ENCODE results near the gene EIF1AY. TPM values are rescaled to one million over a fixed set of nuclear protein-coding genes. Genes with fewer than 3 reads are reported as not detected.
A peak's percentile ranks its signal among the peaks of the same experiment; 100 is the strongest.

Gene EIF1AY
- total RNA-seq, 2 experiments from 2014 or later = 42.6 to 89.3 TPM

GRCh38 chrY:20555820-20556219 is 19.8 kb upstream of the EIF1AY start:
- no peak for DNase-seq (ENCODE audit: low spot score)
- intact Hi-C loops (cut with micrococcal nuclease; ENCODE audit: unreplicated experiment) = loop anchor here (5.0 kb wide), 1 partner anchor 186 kb away; no protein-coding TSS in a partner anchor
- no peak overlapping the region for H3K4me2 ChIP-seq (ENCODE audit: low read length)
- CTCF ChIA-PET (ENCODE audit: unreplicated experiment) = interaction anchor here (0.6 kb wide), 1 partner anchor 27 kb away, joined by 3 read pairs; no protein-coding TSS in a partner anchor
- BruUV-seq (replicated peaks) = no TSS peak
- no peak overlapping the region for H3K4me3 ChIP-seq (ENCODE audit: low read depth, low read length, poor library complexity, severe bottlenecking)
- no peak overlapping the region for H3K27ac ChIP-seq (ENCODE audit: low read depth, low read length, poor library complexity, severe bottlenecking)
- no peak overlapping the region for H2AFZ ChIP-seq (ENCODE audit: low read length)
- H4K20me1 ChIP-seq (ENCODE audit: insufficient read depth, low read length) = no peaks in the 10 kb centered on the region
- H3K9me3 ChIP-seq (ENCODE audit: low read length) = no peaks in the 10 kb centered on the region
- no peaks in the 10 kb centered on the region for H3K9me2 ChIP-seq (ENCODE audit: insufficient read depth, low read length)
- H3K4me1 ChIP-seq (ENCODE audit: insufficient read depth, low read length, poor library complexity, severe bottlenecking) = no peaks in the 10 kb centered on the region
- H3K79me2 ChIP-seq (ENCODE audit: insufficient read depth, low read depth, low read length) = no peaks in the 10 kb centered on the region
- TF ChIP-seq, protein P1, sequence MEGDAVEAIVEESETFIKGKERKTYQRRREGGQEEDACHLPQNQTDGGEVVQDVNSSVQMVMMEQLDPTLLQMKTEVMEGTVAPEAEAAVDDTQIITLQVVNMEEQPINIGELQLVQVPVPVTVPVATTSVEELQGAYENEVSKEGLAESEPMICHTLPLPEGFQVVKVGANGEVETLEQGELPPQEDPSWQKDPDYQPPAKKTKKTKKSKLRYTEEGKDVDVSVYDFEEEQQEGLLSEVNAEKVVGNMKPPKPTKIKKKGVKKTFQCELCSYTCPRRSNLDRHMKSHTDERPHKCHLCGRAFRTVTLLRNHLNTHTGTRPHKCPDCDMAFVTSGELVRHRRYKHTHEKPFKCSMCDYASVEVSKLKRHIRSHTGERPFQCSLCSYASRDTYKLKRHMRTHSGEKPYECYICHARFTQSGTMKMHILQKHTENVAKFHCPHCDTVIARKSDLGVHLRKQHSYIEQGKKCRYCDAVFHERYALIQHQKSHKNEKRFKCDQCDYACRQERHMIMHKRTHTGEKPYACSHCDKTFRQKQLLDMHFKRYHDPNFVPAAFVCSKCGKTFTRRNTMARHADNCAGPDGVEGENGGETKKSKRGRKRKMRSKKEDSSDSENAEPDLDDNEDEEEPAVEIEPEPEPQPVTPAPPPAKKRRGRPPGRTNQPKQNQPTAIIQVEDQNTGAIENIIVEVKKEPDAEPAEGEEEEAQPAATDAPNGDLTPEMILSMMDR (conservative IDR thresholded peaks at IDR 0.05; ENCODE audit: low read length) = no peak
- TF ChIP-seq EZH2phosphoT487 (IDR thresholded peaks at IDR 0.05; ENCODE audit: borderline replicate concordance, low read depth, low read length) = no peak
- POLR2A ChIA-PET = no interaction called here
- no peaks in the 10 kb centered on the region for H3K36me3 ChIP-seq (ENCODE audit: insufficient read depth, low read length)

DNA sequence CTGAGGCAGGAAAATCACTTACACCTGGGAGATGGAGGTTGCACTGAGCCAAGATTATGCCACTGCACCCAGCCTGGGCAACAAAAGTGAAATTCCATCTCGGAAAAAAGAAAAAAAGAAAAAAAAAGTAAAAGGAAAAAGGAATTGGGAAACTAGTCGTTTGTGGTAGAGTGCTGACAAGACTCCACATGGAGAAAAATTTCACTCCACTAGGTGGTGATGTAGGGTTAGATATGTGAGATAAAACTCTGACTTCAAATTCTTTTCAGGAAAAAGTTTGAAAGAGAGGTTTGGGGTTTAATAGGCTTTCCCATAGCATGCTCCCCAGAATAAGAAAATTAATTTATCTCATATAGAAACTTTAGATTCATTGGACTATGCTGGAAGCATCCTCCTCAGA is 16.9 kb upstream of the EIF1AY start:
- no peaks in the 10 kb centered on the region for H3K9me3 ChIP-seq (ENCODE audit: low read length)
- CTCF ChIA-PET (ENCODE audit: unreplicated experiment) = no interaction called here
- no peak overlapping the region for H2AFZ ChIP-seq (ENCODE audit: low read length)
- H3K79me2 ChIP-seq (ENCODE audit: insufficient read depth, low read depth, low read length) = no peaks in the 10 kb centered on the region
- no peaks in the 10 kb centered on the region for H4K20me1 ChIP-seq (ENCODE audit: insufficient read depth, low read length)
- H3K27ac ChIP-seq (ENCODE audit: low read depth, low read length, poor library complexity, severe bottlenecking) = no peak overlapping the region
- no peak overlapping the region for H3K4me2 ChIP-seq (ENCODE audit: low read length)
- no peak overlapping the region for H3K4me3 ChIP-seq (ENCODE audit: low read depth, low read length, poor library complexity, severe bottlenecking)
- no peaks in the 10 kb centered on the region for H3K9me2 ChIP-seq (ENCODE audit: insufficient read depth, low read length)
- BruUV-seq (replicated peaks) = no TSS peak
- POLR2A ChIA-PET = interaction anchor here (0.7 kb wide), 1 partner anchor 1172 kb away, joined by 3 read pairs; no protein-coding TSS in a partner anchor
- intact Hi-C loops (cut with micrococcal nuclease; ENCODE audit: unreplicated experiment) = loop anchor here (5.0 kb wide), 1 partner anchor 184 kb away; no protein-coding TSS in a partner anchor
- H3K36me3 ChIP-seq (ENCODE audit: insufficient read depth, low read length) = no peaks in the 10 kb centered on the region
- DNase-seq (ENCODE audit: low spot score) = peak; percentile 34
- no peak for TF ChIP-seq EZH2phosphoT487 (IDR thresholded peaks at IDR 0.05; ENCODE audit: borderline replicate concordance, low read depth, low read length)
- TF ChIP-seq, protein P1 (conservative IDR thresholded peaks at IDR 0.05; ENCODE audit: low read length) = peak; percentile 66
- no peaks in the 10 kb centered on the region for H3K4me1 ChIP-seq (ENCODE audit: insufficient read depth, low read length, poor library complexity, severe bottlenecking)

- no TSS peak for BruUV-seq (replicated peaks)
- no peak for DNase-seq (ENCODE audit: low spot score)
- intact Hi-C loops (cut with micrococcal nuclease; ENCODE audit: unreplicated experiment) = loop anchor here (5.0 kb wide), 1 partner anchor 182 kb away; no protein-coding TSS in a partner anchor
- H4K20me1 ChIP-seq (ENCODE audit: insufficient read depth, low read length) = no peaks in the 10 kb centered on the region
- no peaks in the 10 kb centered on the region for H3K9me2 ChIP-seq (ENCODE audit: insufficient read depth, low read length)
- no peak overlapping the region for H3K27ac ChIP-seq (ENCODE audit: low read depth, low read length, poor library complexity, severe bottlenecking)
- no peaks in the 10 kb centered on the region for H3K36me3 ChIP-seq (ENCODE audit: insufficient read depth, low read length)
- no peak for TF ChIP-seq EZH2phosphoT487 (IDR thresholded peaks at IDR 0.05; ENCODE audit: borderline replicate concordance, low read depth, low read length)
- TF ChIP-seq, protein P1 (conservative IDR thresholded peaks at IDR 0.05; ENCODE audit: low read length) = no peak
- no peaks in the 10 kb centered on the region for H3K4me1 ChIP-seq (ENCODE audit: insufficient read depth, low read length, poor library complexity, severe bottlenecking)
- no peak overlapping the region for H3K4me2 ChIP-seq (ENCODE audit: low read length)
- no peaks in the 10 kb centered on the region for H3K79me2 ChIP-seq (ENCODE audit: insufficient read depth, low read depth, low read length)
- ChIA-PET CTCF (ENCODE audit: unreplicated experiment) (no interaction called here), POLR2A (no interaction called here)
- no peaks in the 10 kb centered on the region for H3K9me3 ChIP-seq (ENCODE audit: low read length)
- H2AFZ ChIP-seq (ENCODE audit: low read length) = no peak overlapping the region
- no peak overlapping the region for H3K4me3 ChIP-seq (ENCODE audit: low read depth, low read length, poor library complexity, severe bottlenecking)
Measured at GRCh38 chrY:20559873-20560512, 15.6 kb upstream of the EIF1AY start.
